OCI-LY1 (cell line): ENCODE measurements around the gene ETV7.

ENCODE experiments used
- EZH2 ChIP-seq: fragments of 200-600 bp; sonication (generic), shearing (Covaris generic); IDR thresholded peaks from 2 replicates; pipeline ENCODE4 v1.8.0; 2017; ENCODE audit warnings: borderline replicate concordance, mixed run types, mild to moderate bottlenecking, antibody characterized with exemption, low read length, moderate library complexity, mixed read lengths
- TF ChIP-seq, protein P1 (sequence below): fragments of 200-600 bp; sonication (generic), shearing (Covaris generic); IDR thresholded peaks from 2 replicates; pipeline ENCODE4 v1.5.1; 2017; ENCODE audit warnings: mild to moderate bottlenecking, antibody characterized with exemption, low read length, moderate library complexity, mixed read lengths

DNA sequence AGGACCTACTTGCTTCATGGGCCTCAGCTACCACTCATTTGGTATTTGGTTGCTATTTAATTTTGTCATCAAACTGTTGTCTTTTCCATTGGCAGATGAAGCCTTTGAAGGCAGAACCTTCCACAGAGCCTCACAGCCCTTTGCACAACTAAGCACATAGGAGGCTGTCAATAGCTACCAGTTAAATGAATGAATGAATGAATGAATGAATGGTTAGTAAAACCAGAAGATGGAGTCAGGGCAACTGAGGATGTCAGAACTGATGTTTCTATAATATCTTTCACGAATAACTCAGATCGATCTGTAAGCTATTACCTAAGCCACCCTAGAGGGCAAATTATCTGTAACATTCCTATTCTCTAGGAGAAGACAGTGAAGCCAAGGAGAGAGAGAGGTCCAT, 69.8 kb downstream of the ETV7 start:
- TF ChIP-seq, protein P1, sequence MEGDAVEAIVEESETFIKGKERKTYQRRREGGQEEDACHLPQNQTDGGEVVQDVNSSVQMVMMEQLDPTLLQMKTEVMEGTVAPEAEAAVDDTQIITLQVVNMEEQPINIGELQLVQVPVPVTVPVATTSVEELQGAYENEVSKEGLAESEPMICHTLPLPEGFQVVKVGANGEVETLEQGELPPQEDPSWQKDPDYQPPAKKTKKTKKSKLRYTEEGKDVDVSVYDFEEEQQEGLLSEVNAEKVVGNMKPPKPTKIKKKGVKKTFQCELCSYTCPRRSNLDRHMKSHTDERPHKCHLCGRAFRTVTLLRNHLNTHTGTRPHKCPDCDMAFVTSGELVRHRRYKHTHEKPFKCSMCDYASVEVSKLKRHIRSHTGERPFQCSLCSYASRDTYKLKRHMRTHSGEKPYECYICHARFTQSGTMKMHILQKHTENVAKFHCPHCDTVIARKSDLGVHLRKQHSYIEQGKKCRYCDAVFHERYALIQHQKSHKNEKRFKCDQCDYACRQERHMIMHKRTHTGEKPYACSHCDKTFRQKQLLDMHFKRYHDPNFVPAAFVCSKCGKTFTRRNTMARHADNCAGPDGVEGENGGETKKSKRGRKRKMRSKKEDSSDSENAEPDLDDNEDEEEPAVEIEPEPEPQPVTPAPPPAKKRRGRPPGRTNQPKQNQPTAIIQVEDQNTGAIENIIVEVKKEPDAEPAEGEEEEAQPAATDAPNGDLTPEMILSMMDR, result no peak
- TF ChIP-seq EZH2, result no peak
